ENCODE data around the gene PDE5A. TPM values are rescaled to one million over a fixed set of nuclear protein-coding genes. Genes with fewer than 3 reads are reported as not detected.

The PDE5A gene
- total RNA-seq, 1 donor from 2014 or later, result 3.2 TPM

GRCh38 chr4:119510395-119511149 is 118.0 kb downstream of the PDE5A start:
- Mint-ChIP-seq H3K9me3 (ENCODE audit: unreplicated experiment) (no peaks in the 10 kb centered on the region), H3K27me3 (ENCODE audit: unreplicated experiment) (no peaks in the 10 kb centered on the region), H3K36me3 (ENCODE audit: unreplicated experiment) (no peaks in the 10 kb centered on the region), H3K4me1 (ENCODE audit: low read depth, unreplicated experiment) (no peaks in the 10 kb centered on the region), H3K4me3 (ENCODE audit: unreplicated experiment) (no peak overlapping the region), H3K27ac (ENCODE audit: unreplicated experiment) (no peak overlapping the region)
- TF ChIP-seq CTCF (IDR thresholded peaks at IDR 0.05; ENCODE audit: partially characterized antibody, unreplicated experiment), result no peak
- DNase-seq, result no peak

GRCh38 chr4:119508281-119508680 is 120.3 kb downstream of the PDE5A start:
- DNase-seq, result no peak
- H3K36me3 Mint-ChIP-seq (ENCODE audit: unreplicated experiment), result no peaks in the 10 kb centered on the region
- H3K27ac Mint-ChIP-seq (ENCODE audit: unreplicated experiment), result no peak overlapping the region
- no peaks in the 10 kb centered on the region for H3K9me3 Mint-ChIP-seq (ENCODE audit: unreplicated experiment)
- no peaks in the 10 kb centered on the region for H3K4me1 Mint-ChIP-seq (ENCODE audit: low read depth, unreplicated experiment)
- H3K4me3 Mint-ChIP-seq (ENCODE audit: unreplicated experiment), result no peak overlapping the region
- no peak for TF ChIP-seq CTCF (IDR thresholded peaks at IDR 0.05; ENCODE audit: partially characterized antibody, unreplicated experiment)
- no peaks in the 10 kb centered on the region for H3K27me3 Mint-ChIP-seq (ENCODE audit: unreplicated experiment)

GRCh38 chr4:119506806-119507205 is 121.8 kb downstream of the PDE5A start:
- no peak for DNase-seq
- Mint-ChIP-seq H3K4me1 (ENCODE audit: low read depth, unreplicated experiment) (no peaks in the 10 kb centered on the region), H3K4me3 (ENCODE audit: unreplicated experiment) (no peak overlapping the region), H3K27ac (ENCODE audit: unreplicated experiment) (no peak overlapping the region), H3K36me3 (ENCODE audit: unreplicated experiment) (no peaks in the 10 kb centered on the region), H3K27me3 (ENCODE audit: unreplicated experiment) (no peaks in the 10 kb centered on the region), H3K9me3 (ENCODE audit: unreplicated experiment) (no peaks in the 10 kb centered on the region)
- no peak for TF ChIP-seq CTCF (IDR thresholded peaks at IDR 0.05; ENCODE audit: partially characterized antibody, unreplicated experiment)

GRCh38 chr4:119504616-119505015 is 124.0 kb downstream of the PDE5A start:
- H3K9me3 Mint-ChIP-seq (ENCODE audit: unreplicated experiment), result no peaks in the 10 kb centered on the region
- H3K4me1 Mint-ChIP-seq (ENCODE audit: low read depth, unreplicated experiment), result no peaks in the 10 kb centered on the region
- TF ChIP-seq CTCF (IDR thresholded peaks at IDR 0.05; ENCODE audit: partially characterized antibody, unreplicated experiment), result no peak

GRCh38 chr4:119501740-119502139 is 126.9 kb downstream of the PDE5A start:
- no peak for TF ChIP-seq CTCF (IDR thresholded peaks at IDR 0.05; ENCODE audit: partially characterized antibody, unreplicated experiment)
- Mint-ChIP-seq H3K4me3 (ENCODE audit: unreplicated experiment) (no peak overlapping the region), H3K4me1 (ENCODE audit: low read depth, unreplicated experiment) (no peaks in the 10 kb centered on the region), H3K27ac (ENCODE audit: unreplicated experiment) (no peak overlapping the region), H3K36me3 (ENCODE audit: unreplicated experiment) (no peaks in the 10 kb centered on the region), H3K9me3 (ENCODE audit: unreplicated experiment) (no peaks in the 10 kb centered on the region), H3K27me3 (ENCODE audit: unreplicated experiment) (no peaks in the 10 kb centered on the region)
- no peak for DNase-seq

More at GRCh38 chr4:119504616-119505015, 124.0 kb downstream of the PDE5A start:
- no peak overlapping the region for H3K4me3 Mint-ChIP-seq (ENCODE audit: unreplicated experiment)
- no peak overlapping the region for H3K27ac Mint-ChIP-seq (ENCODE audit: unreplicated experiment)
- H3K27me3 Mint-ChIP-seq (ENCODE audit: unreplicated experiment), result no peaks in the 10 kb centered on the region
- no peak for DNase-seq
- no peaks in the 10 kb centered on the region for H3K36me3 Mint-ChIP-seq (ENCODE audit: unreplicated experiment)
